Measurements from ENCODE around the gene HOXC9. TPM values are rescaled to one million over a fixed set of nuclear protein-coding genes. Genes with fewer than 3 reads are reported as not detected.

The HOXC9 gene
- polyA plus RNA-seq, 10 donors: 0.75 to 18.3 (median 8.0) TPM

DNA sequence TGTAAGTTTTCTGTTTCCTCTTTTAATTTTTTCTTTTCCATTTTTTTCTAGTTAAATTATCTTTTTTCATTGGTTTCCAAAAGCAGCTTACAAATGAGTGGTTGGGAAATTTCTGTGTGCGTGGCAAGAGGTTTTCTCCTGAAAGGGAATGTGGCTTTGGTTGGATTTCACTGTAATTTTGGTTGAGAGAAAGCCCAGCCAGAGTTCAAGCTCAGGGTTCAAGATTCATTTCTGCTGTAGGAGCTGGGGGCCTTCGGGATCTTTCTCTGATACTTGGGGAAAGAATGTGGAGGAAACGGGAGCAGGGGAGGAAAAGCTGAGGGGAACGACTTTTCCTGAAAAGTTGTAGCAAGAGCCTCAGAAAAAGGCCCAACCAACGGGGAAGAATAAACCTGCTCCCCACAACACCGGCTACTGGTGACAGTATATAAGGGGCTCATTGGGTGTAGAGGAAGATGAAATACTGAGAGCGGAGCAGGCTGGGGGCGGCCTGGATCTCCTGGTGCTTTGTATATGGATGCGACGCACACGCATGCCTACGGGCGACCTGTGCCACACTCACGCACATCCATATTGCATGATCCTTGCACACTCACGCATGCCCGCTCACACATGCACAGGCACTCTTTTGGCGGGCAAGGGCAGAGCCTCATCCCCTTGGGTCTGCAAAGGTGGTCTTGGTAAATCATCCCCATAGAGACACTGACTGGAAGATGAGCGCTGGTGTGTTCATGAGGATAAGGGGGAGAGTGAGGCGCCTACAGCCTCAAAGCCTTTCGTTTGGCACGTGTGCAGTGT is 13.1 kb upstream of the HOXC9 start:
- no peak for DNase-seq

GRCh38 chr12:53987787-53988230 is 12.2 kb upstream of the HOXC9 start:
- DNase-seq: peak in 1 of 3 donors; percentile 68

DNA sequence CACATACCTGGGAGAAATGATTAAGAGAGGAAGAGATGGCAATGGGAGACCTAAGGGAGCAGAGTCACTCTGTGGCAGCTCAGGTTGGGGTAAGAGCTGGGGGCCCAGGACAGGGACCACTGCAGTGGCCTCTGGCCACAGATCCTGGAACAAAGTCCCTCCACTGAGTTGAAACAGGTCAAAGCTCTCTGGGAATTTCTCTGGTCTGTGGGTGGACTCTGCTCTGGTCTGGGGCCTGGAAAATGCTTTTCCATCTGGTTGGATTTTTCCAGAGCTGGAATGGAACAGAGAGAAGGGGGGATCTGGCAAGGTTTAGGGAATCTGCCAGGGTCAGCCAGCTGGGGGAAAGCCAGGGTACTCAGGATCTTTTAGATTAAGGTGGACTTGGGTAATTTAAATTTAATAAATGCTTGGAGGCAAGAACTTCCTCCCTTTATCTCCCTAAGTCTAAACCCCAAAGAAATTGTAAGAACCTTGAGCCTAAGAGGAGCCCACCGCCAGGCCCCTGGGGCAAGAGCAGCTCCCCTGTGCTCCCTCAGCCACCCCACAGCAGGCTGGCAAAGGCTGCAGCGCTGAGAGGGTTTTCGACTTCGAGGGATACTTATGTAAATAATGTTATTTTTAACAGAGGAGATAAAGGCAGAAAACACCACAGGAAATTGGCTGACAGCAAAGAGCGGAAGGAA is 11.3 kb upstream of the HOXC9 start:
- DNase-seq: no peak

GRCh38 chr12:53989227-53990113 is 10.5 kb upstream of the HOXC9 start:
- DNase-seq: peak in 1 of 3 donors; percentile 91

- DNase-seq: peak in 1 of 3 donors; percentile 74
Observed at GRCh38 chr12:53990311-53991076, 9.5 kb upstream of the HOXC9 start.

GRCh38 chr12:53991077-53991460 is 8.9 kb upstream of the HOXC9 start:
- DNase-seq: peak in 1 of 3 donors; percentile 85

DNA sequence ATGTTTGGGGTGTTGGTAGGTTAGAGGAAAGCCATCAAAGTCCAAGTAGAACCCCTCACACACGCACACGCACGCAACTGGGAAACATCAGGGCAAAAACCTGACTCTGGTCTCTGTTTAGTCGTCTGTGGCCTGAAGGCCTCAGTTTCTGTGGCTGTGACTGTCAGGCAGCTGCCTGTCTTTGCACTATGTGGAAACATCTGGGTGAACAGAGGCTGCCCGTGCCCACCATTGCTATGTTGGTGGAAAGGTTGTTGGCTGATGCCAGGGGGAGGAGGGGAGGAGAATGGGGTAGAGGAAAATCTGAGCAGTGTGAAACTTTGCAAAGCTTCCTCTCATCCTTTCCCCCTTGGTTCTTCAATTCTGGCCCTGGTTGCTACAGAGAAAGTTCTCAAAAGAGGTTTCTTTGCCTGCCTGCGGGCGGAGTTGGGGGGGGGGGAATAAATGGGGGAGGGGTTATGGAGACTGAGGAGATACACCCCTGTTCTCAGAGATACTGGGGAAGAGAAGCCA is 7.5 kb upstream of the HOXC9 start:
- DNase-seq: peak in 1 of 3 donors; percentile 59

GRCh38 chr12:53993162-53994008 is 6.6 kb upstream of the HOXC9 start:
- peak in 1 of 3 donors; percentile 76 for DNase-seq

DNA sequence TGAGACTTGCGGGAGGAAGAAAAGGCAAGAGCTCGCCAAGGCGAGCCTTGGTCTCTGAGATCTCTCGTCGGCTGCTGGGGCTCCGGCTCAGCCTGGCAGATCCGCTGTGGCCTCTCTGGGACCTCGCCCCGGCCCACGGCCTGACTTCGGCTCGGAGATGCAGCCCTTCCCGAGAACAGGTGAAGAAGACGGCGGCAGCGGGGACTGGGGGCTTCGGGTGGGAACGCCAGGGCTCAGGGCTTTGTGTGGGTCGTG is 6.0 kb upstream of the HOXC9 start:
- DNase-seq: peak in 1 of 3 donors; percentile 82

DNA sequence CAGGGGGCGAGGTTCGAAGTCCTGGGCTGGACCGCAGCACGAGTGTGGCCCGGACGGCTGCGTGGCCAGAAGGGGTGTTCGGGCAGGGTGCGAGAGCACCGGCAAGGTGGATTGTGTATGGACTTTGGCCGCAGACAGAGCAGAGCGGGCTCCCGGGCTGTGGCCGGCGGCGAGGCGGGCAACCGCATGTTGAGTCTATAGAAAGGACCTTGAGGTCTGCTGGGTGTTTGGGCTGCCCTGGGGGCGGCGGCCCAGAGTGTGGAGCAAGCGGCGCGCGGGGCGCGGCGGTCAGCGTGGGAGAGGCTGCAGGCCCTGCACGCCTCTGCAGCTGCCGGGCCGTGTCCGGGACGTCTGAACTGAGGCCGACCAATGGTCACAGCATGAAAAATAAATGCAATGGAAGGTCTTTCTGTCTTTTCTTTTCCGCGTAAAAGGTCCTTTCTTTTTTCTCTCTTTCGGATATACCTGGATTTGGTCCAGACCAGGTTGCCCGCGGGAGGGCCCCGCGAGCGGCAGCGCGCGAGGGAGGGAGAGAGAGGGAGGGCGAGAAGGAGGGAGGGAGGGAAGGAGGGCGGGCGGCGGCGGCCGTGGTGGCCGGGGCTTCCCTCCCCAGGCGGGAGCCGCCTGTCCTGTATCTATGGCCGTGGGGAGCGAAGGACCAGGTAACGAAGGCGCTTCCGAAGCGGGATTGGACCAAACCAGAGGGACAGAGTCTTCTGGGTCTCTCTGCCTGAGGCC is 5.5 kb upstream of the HOXC9 start:
- peak in 1 of 3 donors; percentile 84 for DNase-seq

GRCh38 chr12:53995002-53995377 is 5.0 kb upstream of the HOXC9 start:
- no peak for DNase-seq

GRCh38 chr12:53995378-53996239 is 4.4 kb upstream of the HOXC9 start:
- DNase-seq: peak in 1 of 3 donors; percentile 93

DNA sequence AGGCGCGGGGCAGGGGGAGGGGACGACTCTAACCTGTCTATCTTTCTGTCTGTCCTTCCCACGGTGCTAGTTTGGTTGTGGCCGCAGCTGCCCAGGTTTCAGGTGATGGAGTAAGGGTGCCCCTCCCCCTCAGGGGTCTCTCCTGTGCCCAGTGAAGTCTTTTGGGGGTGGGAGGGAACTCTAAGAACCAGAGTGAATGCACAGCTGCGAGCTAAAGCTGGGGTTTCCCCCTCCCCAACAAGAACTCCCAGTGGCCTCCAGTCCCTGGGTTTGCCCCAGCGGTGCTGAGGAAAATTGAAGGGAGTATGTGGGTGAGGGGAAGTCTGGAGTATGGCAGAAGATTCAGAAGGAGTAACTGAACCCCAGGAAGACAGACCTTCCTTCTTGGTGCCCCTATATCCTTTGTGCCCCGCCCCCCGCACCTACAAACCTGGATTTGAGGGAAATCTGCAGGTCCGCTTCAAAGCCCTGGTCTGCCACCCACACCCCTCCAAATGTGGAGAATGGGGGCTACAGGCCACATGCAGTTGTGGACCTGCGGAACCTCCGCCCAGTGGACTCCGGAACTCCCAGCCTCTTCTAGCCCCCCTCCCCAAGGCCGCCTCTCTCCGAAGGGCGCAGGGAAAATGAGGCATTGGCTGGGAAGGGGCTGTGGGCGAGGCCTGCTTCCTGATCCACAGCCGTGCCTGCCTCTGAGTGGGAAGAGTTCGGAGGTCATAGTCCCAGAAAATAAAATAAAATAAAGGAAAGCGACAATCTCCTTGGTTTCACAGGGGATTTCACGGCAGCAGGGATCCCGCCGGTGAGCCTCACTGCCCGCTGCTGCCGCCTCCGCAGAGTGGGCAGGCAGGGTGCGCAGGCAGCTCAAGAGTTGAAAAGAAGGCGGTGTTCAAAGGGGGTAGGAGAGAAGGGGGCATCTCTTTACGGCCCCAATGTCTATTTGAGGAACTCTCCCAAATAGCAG is 3.4 kb upstream of the HOXC9 start:
- peak in 1 of 3 donors; percentile 77 for DNase-seq

GRCh38 chr12:53997204-53998109 is 2.5 kb upstream of the HOXC9 start:
- DNase-seq: peak in 1 of 3 donors; percentile 83

- DNase-seq: peak in 1 of 3 donors; percentile 86
Observed at GRCh38 chr12:53998110-53998899, 1.7 kb upstream of the HOXC9 start.

- no peak for DNase-seq
Observed at GRCh38 chr12:53998900-53999236, 1.1 kb upstream of the HOXC9 start.
